Ishikawa (cell line): Measurements from ENCODE around the gene EIF3J.

Source experiments
- CREB1 ChIP-seq: IDR thresholded peaks from 2 replicates; pipeline ENCODE4 v1.6.1; 2012; ENCODE audit warnings: low read depth
- EGR1 ChIP-seq: IDR thresholded peaks from 2 replicates; pipeline ENCODE4 v1.6.1; 2012
- EP300 ChIP-seq: IDR thresholded peaks from 2 replicates; pipeline ENCODE4 v1.6.1; 2012; ENCODE audit warnings: borderline replicate concordance
- NFIC ChIP-seq: IDR thresholded peaks from 2 replicates; pipeline ENCODE4 v1.6.1; 2012
- RAD21 ChIP-seq: IDR thresholded peaks from 2 replicates; pipeline ENCODE4 v1.6.1; 2012; ENCODE audit warnings: low read depth
- TAF1 ChIP-seq: IDR thresholded peaks from 2 replicates; pipeline ENCODE4 v1.6.1; 2012; ENCODE audit warnings: low read depth, mild to moderate bottlenecking
- TEAD4 ChIP-seq: IDR thresholded peaks from 2 replicates; pipeline ENCODE4 v1.6.1; 2012
- YY1 ChIP-seq: IDR thresholded peaks from 2 replicates; pipeline ENCODE4 v1.6.1; 2012; ENCODE audit warnings: low read depth
- TF ChIP-seq, protein P1 (sequence below): IDR thresholded peaks from 2 replicates; pipeline ENCODE4 v1.6.1; 2012; ENCODE audit warnings: low read depth, mild to moderate bottlenecking

DNA sequence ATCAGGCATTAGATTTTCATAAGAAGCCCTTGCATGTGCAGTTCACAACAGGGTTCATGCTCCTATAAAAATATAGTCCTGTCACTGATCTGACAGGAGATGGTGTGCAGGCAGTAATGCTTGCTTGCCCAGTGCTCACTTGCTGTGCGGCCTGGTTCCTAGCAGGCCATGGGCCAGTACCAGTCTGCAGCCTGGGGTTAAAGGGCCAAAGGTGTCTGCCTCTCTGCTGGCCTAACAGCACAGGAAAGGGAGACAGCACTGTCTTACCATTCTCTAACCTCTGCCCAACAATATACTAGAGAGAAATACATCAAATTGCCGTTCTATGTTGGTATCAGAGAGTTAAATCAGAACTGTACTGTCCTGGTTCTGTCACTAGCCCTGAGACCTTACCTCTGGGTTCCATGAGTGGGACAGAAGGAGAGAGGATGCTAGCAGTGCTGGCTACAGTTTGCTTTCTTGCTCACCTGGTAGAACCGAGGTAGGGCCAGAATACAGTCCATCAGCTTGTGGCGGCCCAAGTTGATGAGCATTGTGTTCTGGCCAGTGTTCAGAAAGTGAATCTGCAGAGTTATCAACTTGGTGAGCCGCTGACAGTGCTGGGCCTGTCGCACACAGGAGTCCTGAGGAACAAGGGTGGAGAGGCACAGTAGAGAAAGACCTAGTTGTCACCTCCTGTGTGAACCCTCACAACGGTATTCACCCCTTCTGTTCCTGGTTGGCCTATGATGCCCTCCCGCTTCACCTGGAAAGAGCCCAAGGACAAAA lies 28.6 kb downstream of the EIF3J start:
- TF ChIP-seq RAD21, result no peak
- TF ChIP-seq, protein P1, sequence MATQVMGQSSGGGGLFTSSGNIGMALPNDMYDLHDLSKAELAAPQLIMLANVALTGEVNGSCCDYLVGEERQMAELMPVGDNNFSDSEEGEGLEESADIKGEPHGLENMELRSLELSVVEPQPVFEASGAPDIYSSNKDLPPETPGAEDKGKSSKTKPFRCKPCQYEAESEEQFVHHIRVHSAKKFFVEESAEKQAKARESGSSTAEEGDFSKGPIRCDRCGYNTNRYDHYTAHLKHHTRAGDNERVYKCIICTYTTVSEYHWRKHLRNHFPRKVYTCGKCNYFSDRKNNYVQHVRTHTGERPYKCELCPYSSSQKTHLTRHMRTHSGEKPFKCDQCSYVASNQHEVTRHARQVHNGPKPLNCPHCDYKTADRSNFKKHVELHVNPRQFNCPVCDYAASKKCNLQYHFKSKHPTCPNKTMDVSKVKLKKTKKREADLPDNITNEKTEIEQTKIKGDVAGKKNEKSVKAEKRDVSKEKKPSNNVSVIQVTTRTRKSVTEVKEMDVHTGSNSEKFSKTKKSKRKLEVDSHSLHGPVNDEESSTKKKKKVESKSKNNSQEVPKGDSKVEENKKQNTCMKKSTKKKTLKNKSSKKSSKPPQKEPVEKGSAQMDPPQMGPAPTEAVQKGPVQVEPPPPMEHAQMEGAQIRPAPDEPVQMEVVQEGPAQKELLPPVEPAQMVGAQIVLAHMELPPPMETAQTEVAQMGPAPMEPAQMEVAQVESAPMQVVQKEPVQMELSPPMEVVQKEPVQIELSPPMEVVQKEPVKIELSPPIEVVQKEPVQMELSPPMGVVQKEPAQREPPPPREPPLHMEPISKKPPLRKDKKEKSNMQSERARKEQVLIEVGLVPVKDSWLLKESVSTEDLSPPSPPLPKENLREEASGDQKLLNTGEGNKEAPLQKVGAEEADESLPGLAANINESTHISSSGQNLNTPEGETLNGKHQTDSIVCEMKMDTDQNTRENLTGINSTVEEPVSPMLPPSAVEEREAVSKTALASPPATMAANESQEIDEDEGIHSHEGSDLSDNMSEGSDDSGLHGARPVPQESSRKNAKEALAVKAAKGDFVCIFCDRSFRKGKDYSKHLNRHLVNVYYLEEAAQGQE, result no peak
- TF ChIP-seq EP300, result no peak
- TF ChIP-seq YY1, result no peak
- TF ChIP-seq TAF1, result no peak
- no peak for TF ChIP-seq TEAD4
- TF ChIP-seq CREB1, result no peak
- no peak for TF ChIP-seq EGR1
- no peak for TF ChIP-seq NFIC
